ENCODE measurements around the gene RBM14.
A peak's percentile ranks its signal among the peaks of the same experiment; 100 is the strongest.

Gene RBM14

GRCh38 chr11:66641834-66642233 is 25.4 kb downstream of the RBM14 start:
- DNase-seq, result no peak
- peak overlapping the region; percentile 98 for H3K4me3 ChIP-seq (ENCODE audit: low read depth, low read length)
- in situ Hi-C loops (cut with HindIII; ENCODE audit: low pct_ligation_motif_present, low sequenced_read_pairs), result no loop called here
- no peaks in the 10 kb centered on the region for H3K27me3 ChIP-seq (replicated peaks)
- no peak overlapping the region for H3K27ac ChIP-seq
- TF ChIP-seq, protein P1, sequence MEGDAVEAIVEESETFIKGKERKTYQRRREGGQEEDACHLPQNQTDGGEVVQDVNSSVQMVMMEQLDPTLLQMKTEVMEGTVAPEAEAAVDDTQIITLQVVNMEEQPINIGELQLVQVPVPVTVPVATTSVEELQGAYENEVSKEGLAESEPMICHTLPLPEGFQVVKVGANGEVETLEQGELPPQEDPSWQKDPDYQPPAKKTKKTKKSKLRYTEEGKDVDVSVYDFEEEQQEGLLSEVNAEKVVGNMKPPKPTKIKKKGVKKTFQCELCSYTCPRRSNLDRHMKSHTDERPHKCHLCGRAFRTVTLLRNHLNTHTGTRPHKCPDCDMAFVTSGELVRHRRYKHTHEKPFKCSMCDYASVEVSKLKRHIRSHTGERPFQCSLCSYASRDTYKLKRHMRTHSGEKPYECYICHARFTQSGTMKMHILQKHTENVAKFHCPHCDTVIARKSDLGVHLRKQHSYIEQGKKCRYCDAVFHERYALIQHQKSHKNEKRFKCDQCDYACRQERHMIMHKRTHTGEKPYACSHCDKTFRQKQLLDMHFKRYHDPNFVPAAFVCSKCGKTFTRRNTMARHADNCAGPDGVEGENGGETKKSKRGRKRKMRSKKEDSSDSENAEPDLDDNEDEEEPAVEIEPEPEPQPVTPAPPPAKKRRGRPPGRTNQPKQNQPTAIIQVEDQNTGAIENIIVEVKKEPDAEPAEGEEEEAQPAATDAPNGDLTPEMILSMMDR (IDR thresholded peaks at IDR 0.05; ENCODE audit: low read depth, low read length, missing control alignments), result no peak
- peaks cover 60% of the 10 kb centered on the region for H3K36me3 ChIP-seq (replicated peaks)

- no peak overlapping the region for H3K27ac ChIP-seq
- TF ChIP-seq, protein P1 (IDR thresholded peaks at IDR 0.05; ENCODE audit: low read depth, low read length, missing control alignments), result no peak
- H3K36me3 ChIP-seq (replicated peaks), result peaks cover 68% of the 10 kb centered on the region
- H3K4me3 ChIP-seq (ENCODE audit: low read depth, low read length), result no peak overlapping the region
- DNase-seq, result no peak
- no peaks in the 10 kb centered on the region for H3K27me3 ChIP-seq (replicated peaks)
- in situ Hi-C loops (cut with HindIII; ENCODE audit: low pct_ligation_motif_present, low sequenced_read_pairs), result no loop called here
Measured at GRCh38 chr11:66643745-66644437, 27.5 kb downstream of the RBM14 start.

GRCh38 chr11:66646828-66647227 is 30.4 kb downstream of the RBM14 start:
- TF ChIP-seq, protein P1 (IDR thresholded peaks at IDR 0.05; ENCODE audit: low read depth, low read length, missing control alignments), result no peak
- no peak overlapping the region for H3K27ac ChIP-seq
- no peak overlapping the region for H3K4me3 ChIP-seq (ENCODE audit: low read depth, low read length)
- no peaks in the 10 kb centered on the region for H3K27me3 ChIP-seq (replicated peaks)
- H3K36me3 ChIP-seq (replicated peaks), result peaks cover 54% of the 10 kb centered on the region
- in situ Hi-C loops (cut with HindIII; ENCODE audit: low pct_ligation_motif_present, low sequenced_read_pairs), result no loop called here
- no peak for DNase-seq

GRCh38 chr11:66649903-66650302 is 33.5 kb downstream of the RBM14 start:
- no peak for DNase-seq

GRCh38 chr11:66651016-66651415 is 34.6 kb downstream of the RBM14 start:
- TF ChIP-seq, protein P1 (IDR thresholded peaks at IDR 0.05; ENCODE audit: low read depth, low read length, missing control alignments), result no peak
- H3K36me3 ChIP-seq (replicated peaks), result peaks cover 26% of the 10 kb centered on the region
- H3K4me3 ChIP-seq (ENCODE audit: low read depth, low read length), result no peak overlapping the region
- H3K27me3 ChIP-seq (replicated peaks), result no peaks in the 10 kb centered on the region
- no peak overlapping the region for H3K27ac ChIP-seq
- no peak for DNase-seq
- in situ Hi-C loops (cut with HindIII; ENCODE audit: low pct_ligation_motif_present, low sequenced_read_pairs), result no loop called here

More at GRCh38 chr11:66649903-66650302, 33.5 kb downstream of the RBM14 start:
- in situ Hi-C loops (cut with HindIII; ENCODE audit: low pct_ligation_motif_present, low sequenced_read_pairs), result no loop called here
- Histone ChIP-seq H3K27ac (no peak overlapping the region), H3K36me3 (replicated peaks) (peaks cover 37% of the 10 kb centered on the region), H3K4me3 (ENCODE audit: low read depth, low read length) (no peak overlapping the region), H3K27me3 (replicated peaks) (no peaks in the 10 kb centered on the region)
- TF ChIP-seq, protein P1 (IDR thresholded peaks at IDR 0.05; ENCODE audit: low read depth, low read length, missing control alignments), result no peak

- H3K27me3 ChIP-seq (replicated peaks), result no peaks in the 10 kb centered on the region
- TF ChIP-seq, protein P1 (IDR thresholded peaks at IDR 0.05; ENCODE audit: low read depth, low read length, missing control alignments), result no peak
- in situ Hi-C loops (cut with HindIII; ENCODE audit: low pct_ligation_motif_present, low sequenced_read_pairs), result no loop called here
- H3K4me3 ChIP-seq (ENCODE audit: low read depth, low read length), result no peak overlapping the region
- H3K36me3 ChIP-seq (replicated peaks), result peaks cover 13% of the 10 kb centered on the region
- DNase-seq, result no peak
- no peak overlapping the region for H3K27ac ChIP-seq
Measured at GRCh38 chr11:66652651-66653050, 36.2 kb downstream of the RBM14 start.

Data from brain microvascular endothelial cell (primary cell).